Measurements from ENCODE around the gene GATB. TPM values are rescaled to one million over a fixed set of nuclear protein-coding genes. Genes with fewer than 3 reads are reported as not detected.
"Not testable (repeated sequence)": the region's sequence is repeated elsewhere in the genome, so short reads cannot be mapped to it uniquely, and the experiment has no call there.

GATB gene
- total RNA-seq, 1 donor from 2014 or later: 14.2 TPM

DNA sequence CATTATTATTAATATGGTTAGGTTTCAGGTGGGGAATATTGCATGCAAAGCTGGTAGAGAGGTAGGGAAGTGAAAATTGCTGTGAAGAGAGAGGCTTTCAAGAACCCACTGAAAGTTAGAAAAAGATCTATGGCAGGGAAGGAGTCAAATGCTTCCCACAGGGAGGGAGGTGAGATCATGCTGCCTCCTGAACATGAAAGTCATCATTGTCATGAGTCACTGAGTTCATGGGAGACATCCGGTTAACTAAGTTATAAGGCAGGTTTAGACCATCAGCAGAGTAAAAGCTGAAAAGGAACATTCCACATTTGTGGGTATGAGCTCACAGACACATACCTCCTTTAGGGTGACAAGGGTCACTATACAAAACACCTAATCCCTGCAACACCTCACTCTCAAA is 16.2 kb downstream of the GATB start:
- Histone ChIP-seq H3K27me3 (ENCODE audit: low read depth) (no peaks in the 10 kb centered on the region), H3K36me3 (no peaks in the 10 kb centered on the region), H3K4me3 (no peak overlapping the region), H3K27ac (no peak overlapping the region), H3K4me1 (peaks cover 8% of the 10 kb centered on the region), H3K9me3 (no peaks in the 10 kb centered on the region)
- no peak for ATAC-seq
- TF ChIP-seq, protein P1, sequence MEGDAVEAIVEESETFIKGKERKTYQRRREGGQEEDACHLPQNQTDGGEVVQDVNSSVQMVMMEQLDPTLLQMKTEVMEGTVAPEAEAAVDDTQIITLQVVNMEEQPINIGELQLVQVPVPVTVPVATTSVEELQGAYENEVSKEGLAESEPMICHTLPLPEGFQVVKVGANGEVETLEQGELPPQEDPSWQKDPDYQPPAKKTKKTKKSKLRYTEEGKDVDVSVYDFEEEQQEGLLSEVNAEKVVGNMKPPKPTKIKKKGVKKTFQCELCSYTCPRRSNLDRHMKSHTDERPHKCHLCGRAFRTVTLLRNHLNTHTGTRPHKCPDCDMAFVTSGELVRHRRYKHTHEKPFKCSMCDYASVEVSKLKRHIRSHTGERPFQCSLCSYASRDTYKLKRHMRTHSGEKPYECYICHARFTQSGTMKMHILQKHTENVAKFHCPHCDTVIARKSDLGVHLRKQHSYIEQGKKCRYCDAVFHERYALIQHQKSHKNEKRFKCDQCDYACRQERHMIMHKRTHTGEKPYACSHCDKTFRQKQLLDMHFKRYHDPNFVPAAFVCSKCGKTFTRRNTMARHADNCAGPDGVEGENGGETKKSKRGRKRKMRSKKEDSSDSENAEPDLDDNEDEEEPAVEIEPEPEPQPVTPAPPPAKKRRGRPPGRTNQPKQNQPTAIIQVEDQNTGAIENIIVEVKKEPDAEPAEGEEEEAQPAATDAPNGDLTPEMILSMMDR (IDR thresholded peaks at IDR 0.05): no peak
- no peak for DNase-seq
- intact Hi-C loops (cut with DNase I): no loop called here

DNA sequence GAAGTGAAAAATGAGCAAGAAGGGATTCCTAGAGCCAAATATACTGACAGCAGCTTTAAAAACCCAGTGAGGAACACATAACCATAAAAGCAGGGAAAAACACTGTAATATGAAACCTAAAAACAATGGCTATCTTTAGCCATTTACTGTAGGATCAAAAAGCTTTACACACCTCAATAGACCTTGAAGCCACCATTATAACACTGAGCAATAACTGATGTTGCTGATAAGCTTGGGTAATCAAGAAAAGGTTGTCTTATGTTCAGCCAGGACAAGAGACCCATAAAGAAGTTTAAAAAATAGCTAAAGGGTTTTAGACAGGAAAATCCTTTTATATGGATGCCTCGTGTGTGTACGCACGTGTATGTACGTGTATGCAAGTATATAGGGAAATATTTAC is 16.9 kb downstream of the GATB start:
- TF ChIP-seq, protein P1 (IDR thresholded peaks at IDR 0.05): no peak
- Histone ChIP-seq H3K4me1 (peaks cover 8% of the 10 kb centered on the region), H3K27ac (no peak overlapping the region), H3K9me3 (no peaks in the 10 kb centered on the region), H3K4me3 (no peak overlapping the region), H3K36me3 (no peaks in the 10 kb centered on the region), H3K27me3 (ENCODE audit: low read depth) (no peaks in the 10 kb centered on the region)
- ATAC-seq (no peak), DNase-seq (no peak)
- intact Hi-C loops (cut with DNase I): no loop called here

DNA sequence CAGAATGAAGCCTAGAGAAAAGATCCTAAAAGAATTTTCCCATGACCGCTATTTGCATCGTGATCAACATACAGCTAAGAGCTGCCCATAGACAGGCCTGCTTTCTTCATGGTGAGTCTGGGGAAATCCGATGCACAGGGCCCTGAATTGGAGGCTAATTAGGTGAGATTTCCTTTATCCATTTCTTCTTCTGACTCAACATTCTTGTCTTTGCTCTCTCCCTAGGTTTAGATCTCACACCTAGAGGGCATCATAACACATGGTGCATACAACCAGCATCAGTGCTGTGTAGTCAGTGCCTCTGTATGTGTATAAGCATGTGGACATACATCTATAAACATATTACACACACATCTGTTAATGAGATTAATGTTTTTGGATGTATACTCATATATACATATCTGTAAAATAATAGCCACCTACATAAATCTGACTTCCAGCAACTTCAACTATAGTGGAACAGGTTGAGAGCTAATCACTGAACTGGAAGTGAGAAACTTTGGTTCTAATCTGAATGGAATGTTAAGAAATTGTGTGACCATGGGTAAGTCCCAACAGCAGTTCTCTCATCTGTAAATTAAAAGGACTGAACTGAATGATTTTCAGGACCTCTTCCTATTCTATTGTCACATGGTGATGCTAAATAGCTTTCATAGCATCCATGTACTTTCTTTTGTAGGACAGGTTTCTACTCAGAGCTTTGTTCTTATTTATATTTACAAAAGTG is 17.5 kb downstream of the GATB start:
- Histone ChIP-seq H3K4me1 (peaks cover 8% of the 10 kb centered on the region), H3K27me3 (ENCODE audit: low read depth) (no peaks in the 10 kb centered on the region), H3K27ac (no peak overlapping the region), H3K4me3 (no peak overlapping the region), H3K36me3 (no peaks in the 10 kb centered on the region), H3K9me3 (no peaks in the 10 kb centered on the region)
- DNase-seq (no peak), ATAC-seq (no peak)
- intact Hi-C loops (cut with DNase I): no loop called here
- TF ChIP-seq, protein P1 (IDR thresholded peaks at IDR 0.05): no peak

DNA sequence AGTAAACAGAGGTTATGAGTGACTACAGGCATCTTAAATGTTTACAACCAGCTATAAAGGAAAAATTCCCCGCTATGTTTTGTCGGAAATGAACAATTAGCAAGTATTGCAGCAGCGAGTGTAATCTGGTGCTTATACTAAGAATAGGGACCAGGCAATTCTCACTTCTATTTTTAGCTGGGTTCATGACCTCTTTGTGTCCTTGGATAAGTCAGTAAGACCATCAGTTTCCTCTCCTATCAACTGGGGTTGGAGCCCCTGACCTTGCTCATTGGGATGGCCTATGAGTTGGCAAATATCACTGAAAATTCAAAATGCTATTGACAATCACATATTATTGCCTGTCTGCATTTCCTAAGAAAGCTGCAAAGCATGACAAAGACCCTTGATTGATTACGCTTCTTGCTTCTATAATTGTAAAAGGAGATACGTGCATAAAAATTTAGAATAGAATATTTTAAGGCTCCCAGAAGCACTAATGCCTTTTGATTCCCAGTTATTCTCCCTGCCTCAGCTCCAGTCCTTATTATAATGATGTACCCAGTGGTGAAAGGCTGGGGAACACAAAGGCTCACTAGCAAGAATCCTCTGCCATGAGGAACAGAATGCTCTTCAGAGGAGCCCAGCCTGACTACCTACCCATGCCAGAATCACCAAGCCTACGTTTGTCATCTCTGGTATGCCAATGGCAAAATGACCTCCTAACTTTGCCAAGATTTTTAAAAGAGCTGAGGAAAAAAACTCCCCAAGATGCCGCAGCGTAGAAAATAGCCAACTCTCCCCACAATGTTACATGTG is 21.9 kb downstream of the GATB start:
- DNase-seq (no peak), ATAC-seq (no peak)
- Histone ChIP-seq H3K36me3 (no peaks in the 10 kb centered on the region), H3K27ac (no peak overlapping the region), H3K9me3 (peaks cover 17% of the 10 kb centered on the region), H3K4me1 (no peaks in the 10 kb centered on the region), H3K4me3 (no peak overlapping the region), H3K27me3 (ENCODE audit: low read depth) (no peaks in the 10 kb centered on the region)
- TF ChIP-seq, protein P1 (IDR thresholded peaks at IDR 0.05): no peak
- intact Hi-C loops (cut with DNase I): no loop called here

DNA sequence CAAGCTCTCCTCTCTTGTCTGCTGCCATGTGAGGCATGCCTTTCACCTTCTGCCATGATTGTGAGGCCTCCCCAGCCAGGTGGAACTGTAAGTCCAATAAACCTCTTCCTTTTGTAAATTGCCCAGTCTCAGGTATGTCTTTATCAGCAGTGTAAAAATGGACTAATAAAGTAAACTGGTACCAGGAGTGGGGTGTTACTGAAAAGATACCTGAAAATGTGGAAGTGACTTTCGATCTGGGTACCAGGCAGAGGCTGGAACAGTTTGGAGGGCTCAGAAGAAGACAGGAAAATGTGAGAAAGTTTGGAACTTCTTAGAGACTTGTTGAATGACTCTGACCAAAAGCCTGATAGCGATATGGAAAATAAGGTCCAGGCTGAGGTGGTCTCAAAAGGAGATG is 24.0 kb downstream of the GATB start:
- intact Hi-C loops (cut with DNase I); H3K27ac ChIP-seq; H3K27me3 ChIP-seq (ENCODE audit: low read depth); H3K36me3 ChIP-seq; DNase-seq; H3K4me1 ChIP-seq; ATAC-seq; H3K4me3 ChIP-seq: not testable (repeated sequence)
- peaks cover 17% of the 10 kb centered on the region for H3K9me3 ChIP-seq

DNA sequence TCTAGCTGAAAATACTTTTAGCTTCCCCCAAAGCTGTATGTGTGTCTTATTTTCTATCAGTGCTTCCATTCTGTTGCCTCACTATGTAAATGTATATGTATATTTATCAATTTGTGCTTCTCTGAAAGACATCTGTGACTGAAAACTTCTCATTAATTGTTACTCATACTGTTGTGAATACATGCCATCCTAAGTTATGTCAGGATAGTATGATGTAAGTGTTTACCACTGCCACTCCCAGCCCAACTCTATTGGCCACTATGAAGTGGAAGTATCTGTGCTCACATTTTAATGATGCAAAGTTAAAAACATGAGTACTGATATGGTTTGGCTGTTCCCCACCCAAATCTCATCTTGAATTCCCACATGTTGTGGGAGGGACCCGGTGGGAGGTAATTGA is 24.4 kb downstream of the GATB start:
- Histone ChIP-seq H3K36me3 (no peaks in the 10 kb centered on the region), H3K9me3 (peaks cover 17% of the 10 kb centered on the region), H3K4me1 (no peaks in the 10 kb centered on the region), H3K27ac (no peak overlapping the region), H3K27me3 (ENCODE audit: low read depth) (no peaks in the 10 kb centered on the region), H3K4me3 (no peak overlapping the region)
- intact Hi-C loops (cut with DNase I): no loop called here
- DNase-seq: no peak
- no peak for ATAC-seq
- TF ChIP-seq, protein P1 (IDR thresholded peaks at IDR 0.05): no peak

DNA sequence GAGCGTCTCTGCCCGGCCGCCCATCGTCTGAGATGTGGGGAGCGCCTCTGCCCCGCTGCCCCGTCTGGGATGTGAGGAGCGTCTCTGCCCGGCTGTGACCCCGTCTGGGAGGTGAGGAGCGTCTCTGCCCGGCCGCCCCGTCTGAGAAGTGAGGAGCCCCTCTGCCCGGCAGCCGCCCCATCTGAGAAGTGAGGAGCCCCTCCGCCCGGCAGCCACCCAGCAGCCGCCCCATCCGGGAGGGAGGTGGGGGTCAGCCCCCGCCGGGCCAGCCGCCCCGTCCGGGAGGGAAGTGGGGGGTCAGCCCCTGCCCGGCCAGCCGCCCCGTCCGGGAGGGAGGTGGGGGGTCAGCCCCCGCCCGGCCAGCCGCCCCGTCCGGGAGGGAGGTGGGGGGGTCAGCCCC is 29.1 kb downstream of the GATB start:
- DNase-seq; ATAC-seq; H3K4me1 ChIP-seq; intact Hi-C loops (cut with DNase I); H3K9me3 ChIP-seq; H3K27me3 ChIP-seq (ENCODE audit: low read depth); H3K36me3 ChIP-seq; H3K27ac ChIP-seq; H3K4me3 ChIP-seq: not testable (repeated sequence)
